Measurements from ENCODE around the gene AGT.

The AGT gene

DNA sequence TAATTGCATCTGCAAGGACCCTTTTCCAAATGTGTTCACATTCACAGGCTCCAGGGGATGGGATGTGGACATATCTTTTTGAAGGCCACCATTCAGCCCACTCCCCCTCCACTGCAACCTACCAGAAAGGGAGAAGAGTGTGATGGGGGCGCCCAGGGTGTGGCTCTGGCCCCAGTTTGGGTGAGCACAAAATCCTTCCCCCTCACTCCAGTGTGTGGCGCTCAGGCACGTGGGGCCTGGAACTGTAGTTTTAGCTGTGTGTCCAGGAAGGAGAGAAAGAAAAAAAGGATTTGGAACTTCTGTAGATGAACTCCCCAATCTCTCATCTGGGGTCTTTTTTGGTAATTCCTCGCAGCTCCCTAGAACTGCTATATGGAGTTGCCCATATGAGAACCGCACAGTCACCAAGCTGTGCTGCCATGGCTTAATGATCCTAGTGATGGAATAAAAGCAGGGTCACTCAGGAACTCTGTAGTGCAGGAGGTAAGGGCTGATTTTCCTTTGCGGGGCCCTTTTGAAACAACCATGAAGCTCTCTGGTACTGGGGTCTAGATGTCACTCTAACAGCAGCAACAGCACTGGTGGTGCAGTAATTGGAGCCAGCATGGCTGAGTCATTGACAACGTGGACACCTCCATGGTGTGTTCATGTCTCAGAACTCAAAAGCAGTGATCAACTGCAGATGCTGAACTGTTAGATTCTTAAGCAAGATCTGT, 17.0 kb downstream of the AGT start:
- no peak overlapping the region for H3K14ac ChIP-seq (ENCODE audit: low read length in 2 of 2)
- H4K91ac ChIP-seq (ENCODE audit: low read length), result no peak overlapping the region
- no peak overlapping the region for H3K4ac ChIP-seq (ENCODE audit: low read depth in 1 of 2, low read length in 2 of 2)
- H3K9me3 ChIP-seq (ENCODE audit: control insufficient read depth, low read length), result no peaks in the 10 kb centered on the region
- no peak overlapping the region for H2BK15ac ChIP-seq (ENCODE audit: low read depth, poor library complexity, severe bottlenecking)
- peaks cover 0 to 7% of the 10 kb centered on the region in 2 experiments for H3K27me3 ChIP-seq (ENCODE audit: control insufficient read depth in 1 of 2, insufficient read depth in 1 of 2, low read length in 2 of 2)
- H2BK120ac ChIP-seq (ENCODE audit: low read depth, low read length), result no peak overlapping the region
- no peak overlapping the region for H3K4me2 ChIP-seq (ENCODE audit: low read length, poor library complexity, severe bottlenecking)
- no peak for DNase-seq
- no peak overlapping the region for H2AK5ac ChIP-seq (ENCODE audit: low read length, severe bottlenecking)
- no peak overlapping the region for H2BK12ac ChIP-seq (ENCODE audit: low read length in 2 of 2)
- H3K4me3 ChIP-seq (ENCODE audit: insufficient read depth in 1 of 2, low read depth in 1 of 2, low read length in 2 of 2), result peak overlapping the region in 1 of 2 experiments; percentile 30
- H3K18ac ChIP-seq (ENCODE audit: low read depth in 1 of 2, low read length in 2 of 2), result no peak overlapping the region
- H3K9ac ChIP-seq (ENCODE audit: low read length), result no peak overlapping the region
- H3K36me3 ChIP-seq (ENCODE audit: control insufficient read depth in 1 of 2, insufficient read depth in 2 of 2, low read depth in 1 of 2, low read length in 2 of 2), result peaks cover 22 to 25% of the 10 kb centered on the region in 2 experiments
- H4K8ac ChIP-seq (ENCODE audit: low read length), result peak overlapping the region; percentile 9
- H2BK5ac ChIP-seq (ENCODE audit: low read depth, low read length, poor library complexity, severe bottlenecking), result no peak overlapping the region
- no peaks in the 10 kb centered on the region for H3K79me1 ChIP-seq (replicated peaks; ENCODE audit: low read length, poor library complexity, severe bottlenecking)
- H3K27ac ChIP-seq (ENCODE audit: low read length, poor library complexity, severe bottlenecking), result no peak overlapping the region
- no peak overlapping the region for H2AFZ ChIP-seq (ENCODE audit: low read depth, low read length)
- WGBS, result 94% methylated on average over 4 of the region's 7 CpGs
- H3K4me1 ChIP-seq (ENCODE audit: control insufficient read depth, insufficient read depth, low read depth, low read length), result peaks cover 3% of the 10 kb centered on the region
- no peak overlapping the region for H3K23ac ChIP-seq (ENCODE audit: low read length in 2 of 2)

DNA sequence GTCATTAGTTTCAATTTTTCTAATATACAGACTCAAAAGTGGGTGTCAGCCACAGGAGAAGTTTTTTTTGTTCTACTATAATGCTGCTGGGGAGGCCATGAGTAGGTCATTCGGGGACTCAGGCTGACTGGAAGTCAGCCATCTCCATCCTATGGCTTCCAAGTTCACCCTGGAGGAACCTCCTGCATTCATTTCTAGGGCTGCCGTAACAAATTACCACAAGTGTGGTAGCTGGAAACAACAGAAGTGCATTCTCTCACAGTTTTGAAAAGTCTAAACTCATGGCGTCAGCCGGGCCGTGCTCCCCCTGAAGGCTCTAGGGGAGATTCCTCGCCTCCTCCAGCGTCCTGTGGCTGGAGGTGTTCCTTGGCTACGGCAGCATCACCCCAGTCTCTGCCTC, 17.7 kb downstream of the AGT start:
- H3K79me1 ChIP-seq (replicated peaks; ENCODE audit: low read length, poor library complexity, severe bottlenecking), result no peaks in the 10 kb centered on the region
- no peak overlapping the region for H3K4me2 ChIP-seq (ENCODE audit: low read length, poor library complexity, severe bottlenecking)
- no peak overlapping the region for H2BK15ac ChIP-seq (ENCODE audit: low read depth, poor library complexity, severe bottlenecking)
- no peak overlapping the region for H3K4me3 ChIP-seq (ENCODE audit: insufficient read depth in 1 of 2, low read depth in 1 of 2, low read length in 2 of 2)
- 95% methylated on average over 8 of the region's 8 CpGs for WGBS
- H3K18ac ChIP-seq (ENCODE audit: low read depth in 1 of 2, low read length in 2 of 2), result no peak overlapping the region
- no peak overlapping the region for H3K4ac ChIP-seq (ENCODE audit: low read depth in 1 of 2, low read length in 2 of 2)
- H3K9ac ChIP-seq (ENCODE audit: low read length), result no peak overlapping the region
- no peak overlapping the region for H3K27ac ChIP-seq (ENCODE audit: low read length, poor library complexity, severe bottlenecking)
- no peak overlapping the region for H2AK5ac ChIP-seq (ENCODE audit: low read length, severe bottlenecking)
- H4K91ac ChIP-seq (ENCODE audit: low read length), result no peak overlapping the region
- H3K4me1 ChIP-seq (ENCODE audit: control insufficient read depth, insufficient read depth, low read depth, low read length), result peaks cover 3% of the 10 kb centered on the region
- no peak overlapping the region for H3K23ac ChIP-seq (ENCODE audit: low read length in 2 of 2)
- H2BK120ac ChIP-seq (ENCODE audit: low read depth, low read length), result no peak overlapping the region
- H4K8ac ChIP-seq (ENCODE audit: low read length), result no peak overlapping the region
- H2BK5ac ChIP-seq (ENCODE audit: low read depth, low read length, poor library complexity, severe bottlenecking), result no peak overlapping the region
- peaks cover 0 to 1% of the 10 kb centered on the region in 2 experiments for H3K27me3 ChIP-seq (ENCODE audit: control insufficient read depth in 1 of 2, insufficient read depth in 1 of 2, low read length in 2 of 2)
- DNase-seq, result no peak
- H3K14ac ChIP-seq (ENCODE audit: low read length in 2 of 2), result no peak overlapping the region
- H2AFZ ChIP-seq (ENCODE audit: low read depth, low read length), result no peak overlapping the region
- H3K36me3 ChIP-seq (ENCODE audit: control insufficient read depth in 1 of 2, insufficient read depth in 2 of 2, low read depth in 1 of 2, low read length in 2 of 2), result peaks cover 27 to 31% of the 10 kb centered on the region in 2 experiments
- H3K9me3 ChIP-seq (ENCODE audit: control insufficient read depth, low read length), result no peaks in the 10 kb centered on the region
- H2BK12ac ChIP-seq (ENCODE audit: low read length in 2 of 2), result no peak overlapping the region

DNA sequence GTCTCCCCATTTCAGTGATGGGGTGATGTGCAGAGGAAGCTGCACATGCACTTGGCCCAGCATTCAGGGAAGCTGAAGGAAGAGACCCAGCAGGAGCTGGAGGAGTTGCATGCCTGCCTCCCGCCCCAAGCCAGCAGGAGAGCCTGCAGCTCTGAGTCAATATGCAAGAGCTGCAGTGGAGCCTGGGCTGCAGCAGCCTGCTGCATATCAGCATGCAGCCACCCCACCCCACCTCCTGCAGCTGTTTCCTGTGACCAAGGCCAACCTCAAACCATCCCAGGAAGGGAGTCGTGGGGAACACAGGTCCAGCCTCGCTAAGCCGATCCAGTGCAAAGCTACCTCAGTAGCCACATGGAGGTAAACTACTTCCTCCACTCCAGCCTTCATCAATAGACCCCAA, 18.9 kb downstream of the AGT start:
- H2AK5ac ChIP-seq (ENCODE audit: low read length, severe bottlenecking), result no peak overlapping the region

DNA sequence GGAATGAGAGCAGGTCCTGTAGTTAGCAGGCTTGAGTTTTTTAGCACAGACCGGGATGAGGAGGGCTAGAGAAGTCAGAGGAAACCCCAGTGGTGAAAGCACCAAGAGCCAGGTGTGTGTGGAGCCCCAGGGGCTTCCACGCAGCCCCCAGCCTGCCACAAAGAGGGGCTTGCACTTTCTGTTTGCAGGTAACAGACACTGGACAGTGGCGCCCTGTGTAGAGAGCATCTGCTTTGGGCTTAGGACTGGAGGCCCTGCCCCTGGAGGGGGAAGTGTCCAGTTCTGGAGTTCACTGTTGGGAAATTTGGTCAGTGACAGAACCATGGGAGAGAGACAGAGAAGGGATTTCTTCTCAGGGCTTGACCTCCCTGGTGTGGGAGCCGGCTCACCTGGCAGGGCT, 19.5 kb downstream of the AGT start:
- no peak overlapping the region for H2AFZ ChIP-seq (ENCODE audit: low read depth, low read length)
- H3K27me3 ChIP-seq (ENCODE audit: control insufficient read depth in 1 of 2, insufficient read depth in 1 of 2, low read length in 2 of 2), result no peaks in the 10 kb centered on the region
- peaks cover 3% of the 10 kb centered on the region for H3K4me1 ChIP-seq (ENCODE audit: control insufficient read depth, insufficient read depth, low read depth, low read length)
- WGBS, result 93% methylated on average over 4 of the region's 4 CpGs
- H3K79me1 ChIP-seq (replicated peaks; ENCODE audit: low read length, poor library complexity, severe bottlenecking), result peaks cover 2% of the 10 kb centered on the region
- no peak overlapping the region for H2BK12ac ChIP-seq (ENCODE audit: low read length in 2 of 2)
- no peak overlapping the region for H3K4me3 ChIP-seq (ENCODE audit: insufficient read depth in 1 of 2, low read depth in 1 of 2, low read length in 2 of 2)
- H2BK5ac ChIP-seq (ENCODE audit: low read depth, low read length, poor library complexity, severe bottlenecking), result no peak overlapping the region
- no peak for DNase-seq
- peaks cover 36 to 49% of the 10 kb centered on the region in 2 experiments for H3K36me3 ChIP-seq (ENCODE audit: control insufficient read depth in 1 of 2, insufficient read depth in 2 of 2, low read depth in 1 of 2, low read length in 2 of 2)
- no peak overlapping the region for H3K18ac ChIP-seq (ENCODE audit: low read depth in 1 of 2, low read length in 2 of 2)
- H2BK120ac ChIP-seq (ENCODE audit: low read depth, low read length), result no peak overlapping the region
- no peak overlapping the region for H3K14ac ChIP-seq (ENCODE audit: low read length in 2 of 2)
- no peaks in the 10 kb centered on the region for H3K9me3 ChIP-seq (ENCODE audit: control insufficient read depth, low read length)
- H3K4ac ChIP-seq (ENCODE audit: low read depth in 1 of 2, low read length in 2 of 2), result no peak overlapping the region
- H2BK15ac ChIP-seq (ENCODE audit: low read depth, poor library complexity, severe bottlenecking), result no peak overlapping the region
- no peak overlapping the region for H3K23ac ChIP-seq (ENCODE audit: low read length in 2 of 2)
- no peak overlapping the region for H4K8ac ChIP-seq (ENCODE audit: low read length)
- H4K91ac ChIP-seq (ENCODE audit: low read length), result no peak overlapping the region
- H3K27ac ChIP-seq (ENCODE audit: low read length, poor library complexity, severe bottlenecking), result no peak overlapping the region
- H3K9ac ChIP-seq (ENCODE audit: low read length), result no peak overlapping the region
- no peak overlapping the region for H3K4me2 ChIP-seq (ENCODE audit: low read length, poor library complexity, severe bottlenecking)
- H2AK5ac ChIP-seq (ENCODE audit: low read length, severe bottlenecking), result no peak overlapping the region

More for the DNA sequence above, 18.9 kb downstream of the AGT start:
- no peak overlapping the region for H3K23ac ChIP-seq (ENCODE audit: low read length in 2 of 2)
- no peak overlapping the region for H2BK5ac ChIP-seq (ENCODE audit: low read depth, low read length, poor library complexity, severe bottlenecking)
- no peak overlapping the region for H3K4ac ChIP-seq (ENCODE audit: low read depth in 1 of 2, low read length in 2 of 2)
- no peak overlapping the region for H2BK15ac ChIP-seq (ENCODE audit: low read depth, poor library complexity, severe bottlenecking)
- no peak overlapping the region for H4K8ac ChIP-seq (ENCODE audit: low read length)
- no peak for DNase-seq
- WGBS, result 71% methylated on average over 4 of the region's 4 CpGs
- H3K4me3 ChIP-seq (ENCODE audit: insufficient read depth in 1 of 2, low read depth in 1 of 2, low read length in 2 of 2), result no peak overlapping the region
- H2BK120ac ChIP-seq (ENCODE audit: low read depth, low read length), result no peak overlapping the region
- no peak overlapping the region for H3K27ac ChIP-seq (ENCODE audit: low read length, poor library complexity, severe bottlenecking)
- no peak overlapping the region for H3K18ac ChIP-seq (ENCODE audit: low read depth in 1 of 2, low read length in 2 of 2)
- H4K91ac ChIP-seq (ENCODE audit: low read length), result peak overlapping the region; percentile 90
- no peak overlapping the region for H2BK12ac ChIP-seq (ENCODE audit: low read length in 2 of 2)
- no peaks in the 10 kb centered on the region for H3K27me3 ChIP-seq (ENCODE audit: control insufficient read depth in 1 of 2, insufficient read depth in 1 of 2, low read length in 2 of 2)
- no peaks in the 10 kb centered on the region for H3K9me3 ChIP-seq (ENCODE audit: control insufficient read depth, low read length)
- peaks cover 3% of the 10 kb centered on the region for H3K4me1 ChIP-seq (ENCODE audit: control insufficient read depth, insufficient read depth, low read depth, low read length)
- H3K14ac ChIP-seq (ENCODE audit: low read length in 2 of 2), result no peak overlapping the region
- no peak overlapping the region for H2AFZ ChIP-seq (ENCODE audit: low read depth, low read length)
- H3K79me1 ChIP-seq (replicated peaks; ENCODE audit: low read length, poor library complexity, severe bottlenecking), result peaks cover 2% of the 10 kb centered on the region
- H3K9ac ChIP-seq (ENCODE audit: low read length), result no peak overlapping the region
- peaks cover 32 to 44% of the 10 kb centered on the region in 2 experiments for H3K36me3 ChIP-seq (ENCODE audit: control insufficient read depth in 1 of 2, insufficient read depth in 2 of 2, low read depth in 1 of 2, low read length in 2 of 2)
- no peak overlapping the region for H3K4me2 ChIP-seq (ENCODE audit: low read length, poor library complexity, severe bottlenecking)

Measured in mesenchymal stem cell (in vitro differentiated cells and primary cell).